A673 (cell line): Measurements from ENCODE around the gene METTL24. TPM values are rescaled to one million over a fixed set of nuclear protein-coding genes. Genes with fewer than 3 reads are reported as not detected.

Experiments used
- BruUV-seq: library from RNA; stranded (reverse); fragments of 400-500 nt; replicated peaks from 2 replicates; lab custom pipeline; 2021; lab: Mats Ljungman, UMichigan
- CTCF ChIA-PET: fragments of 300-600 bp; sonication (Branson Sonifier 250); formaldehyde crosslinking; loops from one replicate; lab custom pipeline; 2022; ENCODE audit warnings: antibody characterized with exemption; lab: Charles Lee
- POLR2A ChIA-PET: fragments of 300-600 bp; sonication (Branson Sonifier 250); formaldehyde crosslinking; loops from one replicate; lab custom pipeline; 2022; ENCODE audit warnings: antibody characterized with exemption; ENCODE audit not compliant: low non-redundant PET; lab: Charles Lee
- DNase-seq: peaks from one replicate; pipeline ENCODE4 v3.0.0-alpha.2; 2015; ENCODE audit warnings: low spot score
- H3K27ac ChIP-seq: fragments of 200-600 bp; sonication (generic); 2 replicates; pipeline ENCODE4 v1.5.1; 2016; ENCODE audit warnings: mixed run types, low read depth, mild to moderate bottlenecking, mixed read lengths, antibody characterized with exemption, low read length; ENCODE audit not compliant: poor library complexity, severe bottlenecking
- H3K27me3 ChIP-seq: fragments of 200-600 bp; sonication (generic); replicated peaks from 2 replicates; pipeline ENCODE4 v1.6.1; 2017; ENCODE audit warnings: mixed run types, low read depth, mild to moderate bottlenecking, mixed read lengths, antibody characterized with exemption, low read length; ENCODE audit not compliant: insufficient read depth, poor library complexity
- H3K36me3 ChIP-seq: fragments of 200-600 bp; sonication (generic); 2 replicates; pipeline ENCODE4 v1.6.1; 2016; ENCODE audit warnings: mixed run types, mild to moderate bottlenecking, mixed read lengths, antibody characterized with exemption, low read length; ENCODE audit not compliant: insufficient read depth, poor library complexity, severe bottlenecking
- H3K4me1 ChIP-seq: fragments of 200-600 bp; sonication (generic); 2 replicates; pipeline ENCODE4 v1.6.1; 2017; ENCODE audit warnings: mixed run types, mild to moderate bottlenecking, mixed read lengths, antibody characterized with exemption, low read length; ENCODE audit not compliant: insufficient read depth, poor library complexity, severe bottlenecking
- H3K4me3 ChIP-seq: fragments of 200-600 bp; sonication (generic); 2 replicates; pipeline ENCODE4 v1.5.1; 2016; ENCODE audit warnings: low read depth, mixed run types, mild to moderate bottlenecking, mixed read lengths, low read length; ENCODE audit not compliant: poor library complexity, severe bottlenecking
- H3K9me3 ChIP-seq: fragments of 200-600 bp; sonication (generic); 2 replicates; pipeline ENCODE4 v1.6.1; 2016; ENCODE audit warnings: mixed run types, low read depth, mild to moderate bottlenecking, mixed read lengths, antibody characterized with exemption, low read length; ENCODE audit not compliant: poor library complexity, severe bottlenecking
- EZH2 ChIP-seq: fragments of 200-600 bp; sonication (generic); IDR thresholded peaks from 2 replicates; pipeline ENCODE4 v1.6.1; 2017; ENCODE audit warnings: borderline replicate concordance, low read depth, mild to moderate bottlenecking, mixed read lengths, antibody characterized with exemption, low read length; ENCODE audit not compliant: poor library complexity, severe bottlenecking
- intact Hi-C: fragments of 100-400 bp; cut with micrococcal nuclease; formaldehyde crosslinking; loops from one replicate; pipeline ENCODE4 v1.10.0; 2022; ENCODE audit not compliant: unreplicated experiment
- total RNA-seq: library from RNA; stranded (reverse); gene quantifications from 2 replicates; pipeline ENCODE4 v1.2.3, GENCODE V29; 2021
- TF ChIP-seq, protein P1 (sequence below): fragments of 300-800, 200-600 bp; sonication (generic); conservative IDR thresholded peaks from 2 replicates; pipeline ENCODE4 v1.5.1; 2017; ENCODE audit warnings: low read depth, mild to moderate bottlenecking, antibody characterized with exemption, low read length, moderate library complexity, mixed read lengths

METTL24 gene
- total RNA-seq, 1 experiment from 2014 or later, result 6.4 TPM

DNA sequence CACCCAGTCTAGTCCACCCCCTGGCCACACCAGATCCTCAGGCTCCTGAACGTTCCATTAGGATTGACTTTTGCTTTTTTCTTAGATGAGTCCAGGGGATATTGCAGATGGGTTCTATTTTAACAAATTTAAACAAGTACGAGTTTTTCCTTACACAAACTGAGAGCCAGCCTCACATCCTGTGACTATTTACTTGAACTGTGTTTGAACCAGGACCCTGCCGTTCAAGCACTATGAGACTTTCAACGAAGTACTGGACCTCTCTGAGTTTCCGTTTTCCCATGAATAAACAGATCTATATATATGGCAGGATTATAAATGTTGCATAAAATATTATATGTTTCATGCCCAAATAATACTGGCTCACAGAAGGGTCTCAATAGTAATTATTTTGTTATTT is 1.4 kb upstream of the METTL24 start:
- intact Hi-C loops, result loop anchor here (10.0 kb wide), 1 partner anchor 175 kb away; the partner anchor contains the start of gene CDC40
- Histone ChIP-seq H3K4me1 (peaks cover 34% of the 10 kb centered on the region), H3K27ac (peak overlapping the region; percentile 76), H3K36me3 (no peaks in the 10 kb centered on the region), H3K4me3 (no peak overlapping the region), H3K9me3 (no peaks in the 10 kb centered on the region), H3K27me3 (no peaks in the 10 kb centered on the region)
- TF ChIP-seq, protein P1, sequence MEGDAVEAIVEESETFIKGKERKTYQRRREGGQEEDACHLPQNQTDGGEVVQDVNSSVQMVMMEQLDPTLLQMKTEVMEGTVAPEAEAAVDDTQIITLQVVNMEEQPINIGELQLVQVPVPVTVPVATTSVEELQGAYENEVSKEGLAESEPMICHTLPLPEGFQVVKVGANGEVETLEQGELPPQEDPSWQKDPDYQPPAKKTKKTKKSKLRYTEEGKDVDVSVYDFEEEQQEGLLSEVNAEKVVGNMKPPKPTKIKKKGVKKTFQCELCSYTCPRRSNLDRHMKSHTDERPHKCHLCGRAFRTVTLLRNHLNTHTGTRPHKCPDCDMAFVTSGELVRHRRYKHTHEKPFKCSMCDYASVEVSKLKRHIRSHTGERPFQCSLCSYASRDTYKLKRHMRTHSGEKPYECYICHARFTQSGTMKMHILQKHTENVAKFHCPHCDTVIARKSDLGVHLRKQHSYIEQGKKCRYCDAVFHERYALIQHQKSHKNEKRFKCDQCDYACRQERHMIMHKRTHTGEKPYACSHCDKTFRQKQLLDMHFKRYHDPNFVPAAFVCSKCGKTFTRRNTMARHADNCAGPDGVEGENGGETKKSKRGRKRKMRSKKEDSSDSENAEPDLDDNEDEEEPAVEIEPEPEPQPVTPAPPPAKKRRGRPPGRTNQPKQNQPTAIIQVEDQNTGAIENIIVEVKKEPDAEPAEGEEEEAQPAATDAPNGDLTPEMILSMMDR, result no peak
- no peak for TF ChIP-seq EZH2
- no TSS peak for BruUV-seq
- CTCF ChIA-PET, result no interaction called here
- POLR2A ChIA-PET, result no interaction called here
- DNase-seq, result no peak

DNA sequence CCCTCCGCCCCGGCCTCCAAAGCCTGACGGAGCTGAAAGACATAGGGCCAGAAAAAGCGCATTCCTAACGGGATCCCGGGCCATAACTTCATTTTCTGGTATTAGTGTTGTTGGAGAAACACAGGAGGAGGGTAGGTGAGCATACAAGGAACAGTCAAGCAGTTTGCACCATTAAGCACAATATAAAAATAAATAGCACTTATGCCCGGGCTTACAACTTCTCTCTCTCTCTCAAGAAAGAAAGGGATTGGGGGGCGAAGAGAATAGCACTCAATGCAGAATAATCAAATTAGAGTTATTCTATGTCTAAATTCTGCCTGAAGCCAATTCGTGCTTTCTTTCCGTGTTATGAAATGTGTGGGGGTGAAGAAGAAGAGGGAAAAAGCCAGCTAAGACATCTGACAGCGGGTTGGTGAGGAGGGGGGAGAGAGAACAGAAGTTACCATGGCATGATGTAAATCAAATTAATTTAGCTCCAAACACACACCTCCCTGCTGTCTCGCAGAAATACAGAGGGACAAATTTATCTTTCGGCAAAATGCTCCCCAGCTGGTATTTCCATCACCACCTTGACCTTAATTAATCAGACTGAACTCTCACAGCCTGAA is 508 bp upstream of the METTL24 start:
- CTCF ChIA-PET, result no interaction called here
- POLR2A ChIA-PET, result interaction anchor here (0.7 kb wide), 1 partner anchor 14 kb away, joined by 4 read pairs; no protein-coding TSS in a partner anchor
- H3K4me3 ChIP-seq, result peak overlapping the region; percentile 51
- intact Hi-C loops, result loop anchor here (10.0 kb wide), 1 partner anchor 174 kb away; the partner anchor contains the start of gene CDC40
- H3K9me3 ChIP-seq, result no peaks in the 10 kb centered on the region
- BruUV-seq, result TSS peak; percentile 35
- H3K27ac ChIP-seq, result peak overlapping the region; percentile 76
- peaks cover 43% of the 10 kb centered on the region for H3K4me1 ChIP-seq
- no peak for DNase-seq
- H3K36me3 ChIP-seq, result no peaks in the 10 kb centered on the region
- H3K27me3 ChIP-seq, result no peaks in the 10 kb centered on the region
- no peak for TF ChIP-seq EZH2
- TF ChIP-seq, protein P1, result no peak

DNA sequence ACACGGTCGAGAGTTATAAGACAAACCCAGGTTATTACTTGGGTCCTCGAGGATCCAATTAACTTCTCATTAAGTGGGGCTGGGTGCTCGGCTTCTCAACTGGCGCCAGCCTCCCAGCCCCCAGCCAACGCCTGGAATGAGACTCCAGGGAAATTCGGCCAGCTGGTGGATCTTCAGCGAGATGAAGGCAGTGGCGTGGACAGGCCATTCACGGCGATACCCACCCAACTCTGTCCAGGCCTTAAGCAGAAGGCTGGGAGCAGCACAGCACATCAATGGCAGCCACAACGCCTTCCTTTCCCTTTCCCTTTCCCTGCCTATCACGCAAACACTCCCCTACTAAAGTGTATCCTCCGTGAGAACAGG is 868 bp downstream of the METTL24 start:
- Histone ChIP-seq H3K4me1 (peaks cover 57% of the 10 kb centered on the region), H3K36me3 (no peaks in the 10 kb centered on the region), H3K4me3 (peak overlapping the region; percentile 51), H3K27me3 (no peaks in the 10 kb centered on the region), H3K9me3 (no peaks in the 10 kb centered on the region), H3K27ac (peak overlapping the region; percentile 76)
- intact Hi-C loops, result loop anchor here (1.0 to 10.0 kb wide), 2 partner anchors 61 to 172 kb away; partner anchors contain the start of gene CDC40
- no peak for TF ChIP-seq EZH2
- TF ChIP-seq, protein P1, result no peak
- ChIA-PET CTCF (no interaction called here), POLR2A (no interaction called here)
- no TSS peak for BruUV-seq
- peak; percentile 56 for DNase-seq
